ENCODE data around the gene KNG1.

KNG1 gene

GRCh38 chr3:186713499-186713898, 3.7 kb upstream of the KNG1 start:
- no peak for DNase-seq

- no peak for DNase-seq
Observed at GRCh38 chr3:186719945-186720739, 3.0 kb downstream of the KNG1 start.

GRCh38 chr3:186722457-186722856, 5.3 kb downstream of the KNG1 start:
- no peak for DNase-seq

GRCh38 chr3:186724911-186725310, 7.8 kb downstream of the KNG1 start:
- no peak for DNase-seq

GRCh38 chr3:186732169-186732766, 15.1 kb downstream of the KNG1 start:
- DNase-seq, result no peak

- DNase-seq, result no peak
Observed at GRCh38 chr3:186742618-186743380, 25.6 kb downstream of the KNG1 start.

GRCh38 chr3:186743666-186744065, 26.5 kb downstream of the KNG1 start:
- DNase-seq, result no peak

GRCh38 chr3:186746008-186746407, 28.8 kb downstream of the KNG1 start:
- DNase-seq, result peak; percentile 4 to 10

GRCh38 chr3:186750316-186750715, 33.2 kb downstream of the KNG1 start:
- DNase-seq, result no peak

- DNase-seq, result no peak
Observed at GRCh38 chr3:186751480-186751879, 34.3 kb downstream of the KNG1 start.

- no peak for DNase-seq
Observed at GRCh38 chr3:186754006-186754405, 36.8 kb downstream of the KNG1 start.

GRCh38 chr3:186754871-186755270, 37.7 kb downstream of the KNG1 start:
- DNase-seq, result no peak

- no peak for DNase-seq
Observed at GRCh38 chr3:186757214-186757613, 40.1 kb downstream of the KNG1 start.

GRCh38 chr3:186757686-186758220, 40.6 kb downstream of the KNG1 start:
- DNase-seq, result no peak

GRCh38 chr3:186759231-186759930, 42.2 kb downstream of the KNG1 start:
- DNase-seq, result no peak

GRCh38 chr3:186760141-186760833, 43.1 kb downstream of the KNG1 start:
- no peak for DNase-seq

GRCh38 chr3:186760897-186761447, 43.8 kb downstream of the KNG1 start:
- DNase-seq, result no peak

GRCh38 chr3:186772281-186772694, 55.1 kb downstream of the KNG1 start:
- DNase-seq, result no peak

GRCh38 chr3:186772701-186773417, 55.7 kb downstream of the KNG1 start:
- peak; percentile 63 to 66 for DNase-seq

GRCh38 chr3:186775999-186776398, 58.8 kb downstream of the KNG1 start:
- no peak for DNase-seq

GRCh38 chr3:186779204-186779603, 62.0 kb downstream of the KNG1 start:
- DNase-seq, result no peak

Measured in CD4-positive, alpha-beta T cell treated with Interferon alpha-2 for 1 hour (primary cell).